ENCODE measurements around the gene ANKRD31. TPM values are rescaled to one million over a fixed set of nuclear protein-coding genes. Genes with fewer than 3 reads are reported as not detected.

The ANKRD31 gene
- total RNA-seq, 1 experiment from 2014 or later = 0.48 TPM

DNA sequence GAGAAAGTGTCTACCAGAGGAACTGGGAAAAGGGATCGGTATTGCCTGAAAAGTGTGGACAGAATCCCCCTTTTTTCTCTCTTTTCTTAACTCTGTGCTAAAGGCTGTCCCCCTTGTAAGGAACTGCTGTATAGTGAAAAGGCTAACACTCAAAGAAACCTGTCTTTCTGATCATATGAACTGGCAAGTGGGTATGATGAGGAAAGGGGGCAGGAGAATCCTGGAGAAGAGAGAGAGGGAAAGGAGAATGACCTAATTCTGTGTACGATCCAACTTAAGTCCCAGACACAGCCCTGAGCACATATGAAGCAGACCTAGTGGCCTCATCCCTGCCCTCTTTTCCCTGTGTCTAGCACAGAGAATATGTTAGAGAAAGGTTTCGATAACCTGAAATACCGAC, 967 bp downstream of the ANKRD31 start:
- Histone ChIP-seq H3K4me3 (peak overlapping the region; percentile 94; the same call in 1 of the 2 replicates), H4K20me1 (ENCODE audit: insufficient read depth) (no peaks in the 10 kb centered on the region), H3K9me2 (ENCODE audit: insufficient read depth) (no peaks in the 10 kb centered on the region), H3K36me3 (ENCODE audit: low read depth) (no peaks in the 10 kb centered on the region), H3F3A (ENCODE audit: insufficient read depth, low read depth) (peaks cover 16% of the 10 kb centered on the region), H3K4me2 (peak overlapping the region; percentile 86), H3K9me3 (ENCODE audit: insufficient read depth, low read depth) (no peaks in the 10 kb centered on the region), H2AFZ (peak overlapping the region; percentile 99; the same call in 1 of the 2 replicates), H3K4me1 (replicated peaks; ENCODE audit: insufficient read depth) (peaks cover 33% of the 10 kb centered on the region), H3K79me2 (ENCODE audit: low read depth) (no peaks in the 10 kb centered on the region), H3K27ac (no peak overlapping the region), H3K27me3 (ENCODE audit: insufficient read depth, low read depth) (no peaks in the 10 kb centered on the region)
- no peak for TF ChIP-seq CTCF (conservative IDR thresholded peaks at IDR 0.05)
- no peak for TF ChIP-seq EZH2 (IDR thresholded peaks at IDR 0.05; ENCODE audit: low read depth)
- POLR2A ChIA-PET (ENCODE audit: unreplicated experiment) = interaction anchor here (0.5 to 0.9 kb wide), 2 partner anchors 659 to 1295 kb away, joined by 3 to 4 read pairs; no protein-coding TSS in a partner anchor
- CTCF ChIA-PET = interaction anchor here (0.9 to 2.0 kb wide), 4 partner anchors 101 to 311 kb away, joined by 4 to 15 read pairs (median 8); partner anchors contain the start of gene HMGCR
- no TSS peak for BruUV-seq (replicated peaks)
- intact Hi-C loops (cut with micrococcal nuclease; ENCODE audit: unreplicated experiment) = loop anchor here (1.0 to 10.0 kb wide), 4 partner anchors 30 to 311 kb away; partner anchors contain the start of gene GCNT4
- no peak for DNase-seq

- H3K27me3 ChIP-seq (ENCODE audit: insufficient read depth, low read depth) = no peaks in the 10 kb centered on the region
- no peak overlapping the region for H3K4me3 ChIP-seq
- peaks cover 19% of the 10 kb centered on the region for H3K4me1 ChIP-seq (replicated peaks; ENCODE audit: insufficient read depth)
- no peaks in the 10 kb centered on the region for H3K9me2 ChIP-seq (ENCODE audit: insufficient read depth)
- H3K79me2 ChIP-seq (ENCODE audit: low read depth) = no peaks in the 10 kb centered on the region
- peaks cover 12% of the 10 kb centered on the region for H3F3A ChIP-seq (ENCODE audit: insufficient read depth, low read depth)
- BruUV-seq (replicated peaks) = no TSS peak
- H2AFZ ChIP-seq = no peak overlapping the region
- no peaks in the 10 kb centered on the region for H3K36me3 ChIP-seq (ENCODE audit: low read depth)
- H3K4me2 ChIP-seq = no peak overlapping the region
- H3K27ac ChIP-seq = no peak overlapping the region
- TF ChIP-seq EZH2 (IDR thresholded peaks at IDR 0.05; ENCODE audit: low read depth) = no peak
- no peak for TF ChIP-seq CTCF (conservative IDR thresholded peaks at IDR 0.05)
- no peak for DNase-seq
- ChIA-PET CTCF (no interaction called here), POLR2A (ENCODE audit: unreplicated experiment) (interaction anchor here (0.6 kb wide), 1 partner anchor 1737 kb away, joined by 3 read pairs; no protein-coding TSS in a partner anchor)
- intact Hi-C loops (cut with micrococcal nuclease; ENCODE audit: unreplicated experiment) = loop anchor here (10.0 kb wide), 1 partner anchor 309 kb away; no protein-coding TSS in a partner anchor
- no peaks in the 10 kb centered on the region for H4K20me1 ChIP-seq (ENCODE audit: insufficient read depth)
- H3K9me3 ChIP-seq (ENCODE audit: insufficient read depth, low read depth) = no peaks in the 10 kb centered on the region
Observed at GRCh38 chr5:75234251-75234650, 2.4 kb downstream of the ANKRD31 start.

- Histone ChIP-seq H3K4me3 (no peak overlapping the region), H3F3A (ENCODE audit: insufficient read depth, low read depth) (no peaks in the 10 kb centered on the region), H3K27me3 (ENCODE audit: insufficient read depth, low read depth) (no peaks in the 10 kb centered on the region), H3K79me2 (ENCODE audit: low read depth) (no peaks in the 10 kb centered on the region), H3K9me2 (ENCODE audit: insufficient read depth) (no peaks in the 10 kb centered on the region), H3K9me3 (ENCODE audit: insufficient read depth, low read depth) (no peaks in the 10 kb centered on the region), H3K27ac (no peak overlapping the region), H3K4me1 (replicated peaks; ENCODE audit: insufficient read depth) (no peaks in the 10 kb centered on the region), H2AFZ (no peak overlapping the region), H3K36me3 (ENCODE audit: low read depth) (no peaks in the 10 kb centered on the region), H3K4me2 (no peak overlapping the region), H4K20me1 (ENCODE audit: insufficient read depth) (no peaks in the 10 kb centered on the region)
- no TSS peak for BruUV-seq (replicated peaks)
- intact Hi-C loops (cut with micrococcal nuclease; ENCODE audit: unreplicated experiment) = no loop called here
- no peak for DNase-seq
- POLR2A ChIA-PET (ENCODE audit: unreplicated experiment) = no interaction called here
- TF ChIP-seq EZH2 (IDR thresholded peaks at IDR 0.05; ENCODE audit: low read depth) = no peak
- TF ChIP-seq CTCF (conservative IDR thresholded peaks at IDR 0.05) = no peak
- CTCF ChIA-PET = no interaction called here
Observed at GRCh38 chr5:75226916-75227315, 9.8 kb downstream of the ANKRD31 start.

Data from PC-9 (cell line).